NCI-H2107 treated with DMSO at 0.1 percent for 48 hours (cell line): Measurements from ENCODE around the gene FIGLA.

Source experiments
- DNase-seq: peaks from one replicate; lab custom pipeline; 2025; ENCODE audit not compliant: unreplicated experiment; lab: John Stamatoyannopoulos, UW

FIGLA gene, protein sequence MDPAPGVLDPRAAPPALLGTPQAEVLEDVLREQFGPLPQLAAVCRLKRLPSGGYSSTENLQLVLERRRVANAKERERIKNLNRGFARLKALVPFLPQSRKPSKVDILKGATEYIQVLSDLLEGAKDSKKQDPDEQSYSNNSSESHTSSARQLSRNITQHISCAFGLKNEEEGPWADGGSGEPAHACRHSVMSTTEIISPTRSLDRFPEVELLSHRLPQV

DNA sequence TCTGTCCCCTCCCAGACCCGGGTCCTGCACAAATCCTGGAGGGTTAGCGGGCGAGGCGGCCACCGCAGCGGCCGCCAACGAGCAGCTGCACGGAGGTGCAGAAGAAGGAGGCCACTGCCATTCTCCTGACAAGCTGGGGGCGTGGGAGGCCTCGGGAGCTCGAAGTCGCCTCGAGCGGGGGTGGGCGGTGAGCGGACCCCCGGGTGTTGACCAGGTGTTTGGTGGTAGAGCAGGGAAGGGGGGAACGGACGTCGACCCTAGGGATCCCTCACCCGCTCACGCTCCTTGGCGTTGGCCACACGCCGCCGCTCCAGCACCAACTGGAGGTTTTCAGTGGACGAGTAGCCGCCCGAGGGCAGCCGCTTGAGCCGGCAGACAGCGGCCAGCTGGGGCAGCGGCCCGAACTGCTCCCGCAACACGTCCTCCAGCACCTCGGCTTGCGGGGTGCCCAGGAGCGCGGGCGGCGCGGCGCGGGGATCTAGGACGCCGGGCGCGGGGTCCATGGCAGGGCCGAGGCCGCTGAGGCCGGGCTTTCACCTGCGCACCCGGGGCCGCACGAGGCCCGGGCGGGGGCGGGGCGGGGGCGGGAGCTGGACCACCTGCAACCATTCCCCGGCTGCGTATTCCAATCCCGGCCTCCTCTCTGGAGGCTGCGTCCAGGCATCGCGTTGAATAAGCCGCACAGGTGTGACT, at the start of gene FIGLA:
TSS of gene FIGLA (minus strand) at position 508 of the 693 bp plus-strand sequence. CDS start at position 503, 5 bp downstream.
- no peak for DNase-seq

DNA sequence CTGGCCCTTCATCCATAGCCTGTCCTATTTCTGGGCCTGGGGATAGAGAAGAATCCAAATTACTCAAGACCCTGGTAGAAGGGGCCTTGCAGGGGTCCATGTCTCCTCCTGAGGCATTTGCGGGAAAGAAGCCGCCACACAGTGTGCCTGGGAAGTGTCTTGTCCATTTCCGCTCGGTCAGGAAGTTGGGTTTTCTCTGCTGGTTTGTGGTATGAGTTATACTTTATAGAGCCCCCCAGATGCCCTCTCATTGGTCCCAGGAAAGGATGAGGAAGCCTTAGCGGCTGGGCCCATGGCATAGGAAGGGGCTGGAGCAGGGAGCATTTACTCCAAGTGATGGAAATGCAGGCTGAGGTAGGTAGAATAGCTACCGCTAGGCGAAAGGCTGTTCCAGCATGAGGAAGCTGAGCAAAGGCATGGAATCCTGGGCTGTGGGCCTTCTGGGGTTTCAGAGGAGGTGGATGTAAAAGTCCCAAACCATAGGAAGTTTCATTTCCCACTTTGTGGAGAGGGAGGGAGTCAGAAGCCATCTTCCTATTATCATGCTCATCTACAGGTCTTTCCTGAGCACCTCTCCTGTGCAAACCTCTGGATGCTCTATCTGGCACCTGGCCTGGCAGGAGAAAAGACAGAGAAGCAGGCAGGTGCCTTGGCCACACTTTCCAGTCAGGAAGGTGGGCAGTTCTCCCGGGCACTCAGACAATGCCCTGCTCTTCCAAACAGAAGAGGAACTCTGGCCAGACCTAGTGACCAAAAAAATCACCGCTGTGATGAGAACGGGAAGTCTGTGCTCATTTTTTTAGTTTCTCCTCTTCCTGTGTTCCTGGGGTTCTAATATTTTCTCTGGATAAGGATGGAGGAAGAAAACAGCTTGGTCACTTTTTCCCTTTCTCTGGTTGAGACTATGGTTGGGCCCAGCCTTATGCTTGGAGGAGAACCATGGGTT, 47.8 kb upstream of the FIGLA start:
- DNase-seq: no peak

DNA sequence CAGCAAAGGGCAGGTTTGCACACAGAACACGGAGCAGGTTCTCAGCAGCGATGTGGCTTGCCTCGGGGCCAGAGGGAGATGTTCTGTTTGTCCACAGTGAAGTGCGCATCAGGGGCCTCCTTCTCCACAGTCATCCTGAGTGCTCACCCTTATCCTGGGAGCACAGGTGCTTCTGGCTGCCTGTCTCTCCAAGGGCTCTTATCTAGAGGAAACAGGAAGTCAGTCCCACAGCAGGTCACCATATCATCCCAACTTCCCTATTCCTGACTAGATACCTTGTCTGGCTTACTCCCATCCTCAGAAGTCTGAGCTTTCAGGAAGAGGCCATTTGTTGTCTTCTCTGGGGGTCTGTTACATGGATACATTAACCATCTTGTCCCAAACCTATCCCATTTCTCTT, 45.2 kb upstream of the FIGLA start, which contains the start of gene CD207:
TSS of gene CD207 (minus strand) at position 174 of the 400 bp plus-strand sequence. CDS start at position 134, 40 bp downstream.
- no peak for DNase-seq

DNA sequence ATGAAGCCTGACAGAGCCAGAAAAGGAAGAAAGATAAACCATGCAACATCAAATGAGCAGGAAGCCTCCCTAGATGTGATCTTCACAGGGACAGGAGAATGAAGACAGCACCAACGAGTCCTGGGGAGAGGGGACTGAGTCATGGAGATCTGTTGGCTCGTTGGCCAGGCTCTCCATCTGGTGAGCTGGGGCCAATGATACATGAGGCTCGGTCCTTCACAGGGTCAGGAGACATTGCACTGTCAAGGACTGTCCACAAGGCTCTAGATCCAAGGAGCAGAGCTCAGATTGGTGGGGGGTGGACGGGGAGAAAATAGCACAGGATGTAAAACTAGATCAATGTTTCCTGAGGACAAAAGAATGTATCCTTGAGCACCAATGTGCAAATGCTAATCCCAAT, 44.4 kb upstream of the FIGLA start:
- no peak for DNase-seq

DNA sequence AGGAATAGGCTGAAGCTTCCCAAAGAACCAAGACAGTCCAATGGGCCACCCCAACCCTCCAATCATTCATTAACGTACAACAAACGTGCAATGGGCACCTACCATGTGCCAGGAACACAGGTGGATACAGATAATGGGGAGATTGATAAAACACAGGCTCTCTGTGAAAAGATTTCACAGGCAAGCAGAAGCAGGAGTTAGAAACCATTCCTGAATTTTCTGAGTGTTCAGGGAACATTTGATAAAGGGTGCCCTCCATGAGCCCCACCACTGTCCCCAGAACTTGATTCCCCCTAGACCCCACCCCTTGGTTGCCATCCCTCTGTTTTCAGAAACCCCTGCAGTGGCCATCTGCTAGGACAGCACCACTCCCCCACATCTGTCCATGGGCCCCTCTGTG, 43.7 kb upstream of the FIGLA start:
- DNase-seq: no peak

DNA sequence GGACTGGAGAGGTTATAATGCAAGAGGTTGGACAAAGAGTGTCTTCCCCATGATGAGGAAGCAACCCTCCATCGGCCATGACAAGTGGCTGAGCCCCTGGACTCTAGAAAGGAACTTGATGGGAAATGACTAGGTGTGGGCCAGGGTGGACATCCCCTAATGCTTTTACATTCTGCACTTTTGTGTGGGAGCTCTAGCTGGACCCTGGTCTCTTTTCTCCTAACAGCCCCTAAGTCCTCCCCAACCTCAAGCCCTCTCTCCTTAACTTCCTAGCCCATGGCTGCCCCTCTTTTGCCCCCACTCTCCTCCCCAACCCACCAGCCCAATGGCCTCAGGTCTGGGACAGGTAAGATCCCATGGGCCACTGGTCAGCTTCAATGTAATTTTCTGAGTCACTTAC, 42.8 kb upstream of the FIGLA start:
- DNase-seq: no peak

DNA sequence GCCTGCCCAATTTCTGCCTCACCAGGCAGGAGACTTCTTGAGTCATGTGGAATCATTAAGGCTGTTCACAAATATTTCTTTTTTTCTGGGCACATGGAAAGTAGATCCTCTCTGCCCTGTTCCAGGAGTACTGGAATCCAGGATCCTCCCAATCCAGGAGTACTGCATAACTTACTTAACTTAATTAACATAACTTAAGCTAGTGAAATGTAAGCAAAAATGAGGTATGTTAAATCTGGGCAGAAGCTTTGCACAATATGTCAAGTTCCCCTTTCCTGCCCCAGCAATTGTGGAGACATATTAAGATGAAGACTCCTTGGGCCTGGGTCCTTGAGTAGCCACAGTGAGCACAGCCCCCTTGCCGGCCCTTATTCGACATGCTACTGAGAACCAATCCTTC, 41.9 kb upstream of the FIGLA start:
- DNase-seq: no peak

DNA sequence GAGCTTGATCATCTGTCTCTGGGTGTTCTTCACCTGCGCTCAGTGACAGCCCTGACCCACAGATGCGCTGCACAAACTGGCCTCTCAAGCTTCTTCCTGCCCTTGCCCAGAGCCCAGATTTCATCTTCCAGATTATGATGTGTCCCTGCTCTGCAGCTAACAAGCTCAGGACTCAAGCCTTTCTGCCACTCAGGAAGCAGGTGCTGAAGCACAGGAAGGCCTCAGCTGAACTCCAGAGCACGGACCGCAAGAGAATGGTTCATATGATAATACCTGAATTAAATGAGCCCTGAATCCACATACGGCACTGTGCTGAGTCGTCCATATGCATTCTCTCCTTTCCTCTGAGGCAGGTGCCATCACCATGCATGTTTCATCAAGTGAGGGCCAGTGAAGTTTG, 41.4 kb upstream of the FIGLA start:
- DNase-seq: no peak

DNA sequence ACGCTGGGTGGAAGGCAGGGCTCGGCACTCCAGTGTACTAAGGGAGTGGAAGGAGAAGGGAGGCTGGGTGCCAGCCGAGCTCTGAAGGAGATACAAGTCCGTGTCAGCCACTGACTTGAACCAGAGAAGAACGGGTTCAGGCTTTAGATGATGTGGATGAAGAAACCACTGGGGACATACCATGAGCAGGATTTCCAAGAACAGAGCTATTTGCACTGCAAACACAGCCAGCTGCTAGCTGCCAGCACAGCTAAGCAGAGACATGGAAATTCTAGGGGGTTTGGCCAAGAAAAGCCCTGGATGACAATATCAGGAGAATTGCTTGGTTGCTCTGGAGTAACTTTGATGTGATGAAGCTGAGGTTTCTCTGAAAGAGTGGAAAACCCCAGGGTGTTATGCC, 39.9 kb upstream of the FIGLA start:
- no peak for DNase-seq

DNA sequence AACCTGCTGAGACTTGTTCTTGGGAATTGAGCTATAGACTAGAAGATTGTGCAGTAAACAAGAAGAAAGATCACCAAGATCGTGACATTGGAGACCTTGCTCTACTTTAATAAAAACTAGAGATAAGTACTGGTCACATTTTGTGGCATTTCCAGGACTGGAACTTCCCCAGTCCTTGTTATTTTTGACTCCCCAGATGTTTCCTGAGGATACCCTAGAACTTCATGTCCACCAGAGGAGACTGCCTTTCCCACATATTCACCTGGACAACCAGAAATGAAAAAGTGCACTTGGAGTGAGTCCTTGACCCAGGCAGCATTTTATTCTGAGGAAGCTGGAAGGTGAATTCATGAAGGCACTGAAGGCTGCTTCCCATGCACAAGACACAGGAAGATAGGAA, 39.5 kb upstream of the FIGLA start:
- DNase-seq: no peak

DNA sequence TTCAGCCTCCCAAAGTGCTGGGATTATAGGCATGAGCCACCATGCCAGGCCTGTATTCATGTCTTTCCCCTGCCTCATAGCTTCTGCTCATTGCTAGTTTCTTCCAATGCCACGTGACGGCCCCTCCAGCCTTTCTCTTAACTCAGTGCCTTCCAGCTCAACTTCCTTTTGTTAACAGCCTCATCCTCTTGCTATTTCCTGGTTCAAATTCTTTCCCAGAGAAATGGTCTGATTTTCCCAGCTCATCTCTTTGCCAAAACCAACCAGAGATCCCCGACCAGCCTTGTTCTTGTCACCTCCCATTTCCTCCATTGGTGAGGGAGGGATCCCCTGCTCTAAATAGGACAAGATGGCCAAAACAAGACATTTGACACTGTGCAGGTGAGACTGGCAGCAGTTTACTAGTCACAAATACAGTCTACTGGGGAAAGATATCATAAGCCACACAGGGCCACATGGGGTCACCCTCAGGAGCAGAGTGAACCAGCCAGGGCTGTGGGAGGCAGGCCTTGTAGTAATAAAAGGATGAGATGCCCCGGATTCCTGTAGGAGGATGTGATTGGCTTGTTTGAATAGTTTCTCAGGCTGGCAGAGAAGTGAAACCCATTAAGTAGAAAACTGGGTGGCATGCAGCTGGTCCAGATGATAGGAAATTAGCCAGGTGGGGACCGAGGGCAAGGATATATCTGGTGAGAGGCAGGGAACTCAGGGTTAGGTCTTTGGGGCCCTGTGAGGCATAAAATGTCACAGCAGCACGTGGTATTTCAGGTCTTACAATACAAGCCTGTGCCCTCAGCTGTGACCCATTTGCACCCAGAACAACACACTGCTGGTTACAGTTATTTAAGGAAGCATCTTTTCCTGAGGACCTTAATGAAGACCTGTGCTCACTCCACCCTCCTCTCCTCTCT, 38.7 kb upstream of the FIGLA start:
- DNase-seq: no peak

DNA sequence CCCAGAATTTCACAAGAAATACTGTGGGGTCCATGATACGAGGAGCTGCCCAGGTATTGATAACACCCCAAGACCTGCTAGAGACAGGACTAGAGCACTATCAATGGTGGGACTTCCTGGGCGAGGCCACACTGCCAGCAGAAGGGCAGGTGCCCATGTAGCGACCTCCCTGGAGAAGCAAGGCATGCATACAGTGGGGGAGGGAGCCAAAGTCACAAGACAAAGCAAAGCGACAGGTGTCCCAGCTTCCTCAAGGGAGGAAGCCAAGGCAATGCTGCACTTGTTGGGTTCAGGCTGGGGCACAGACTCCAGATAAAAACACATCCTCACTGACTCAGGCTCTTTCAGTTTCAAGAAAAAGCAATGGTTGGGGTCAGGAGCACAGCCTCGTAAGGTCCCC, 37.7 kb upstream of the FIGLA start:
- no peak for DNase-seq

DNA sequence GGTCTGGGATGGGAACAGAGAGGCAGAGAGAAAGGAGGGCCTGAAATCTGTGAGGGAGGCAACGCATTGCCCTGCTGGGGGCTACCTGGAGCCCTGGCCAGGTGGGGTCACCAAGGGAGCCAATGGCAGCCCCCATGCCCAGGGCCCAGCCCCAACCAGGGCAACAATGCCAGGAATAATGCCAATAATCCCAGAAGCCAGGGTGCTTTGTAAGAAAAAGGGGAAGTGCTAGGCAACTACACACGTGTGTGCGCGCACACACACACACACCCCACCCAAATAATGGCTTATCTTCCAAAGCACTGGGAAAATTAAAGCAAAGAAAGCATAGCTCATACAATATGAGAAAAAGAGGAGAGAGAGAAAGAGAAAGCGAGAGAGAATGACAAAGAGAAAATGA, 36.9 kb upstream of the FIGLA start:
- DNase-seq: no peak

DNA sequence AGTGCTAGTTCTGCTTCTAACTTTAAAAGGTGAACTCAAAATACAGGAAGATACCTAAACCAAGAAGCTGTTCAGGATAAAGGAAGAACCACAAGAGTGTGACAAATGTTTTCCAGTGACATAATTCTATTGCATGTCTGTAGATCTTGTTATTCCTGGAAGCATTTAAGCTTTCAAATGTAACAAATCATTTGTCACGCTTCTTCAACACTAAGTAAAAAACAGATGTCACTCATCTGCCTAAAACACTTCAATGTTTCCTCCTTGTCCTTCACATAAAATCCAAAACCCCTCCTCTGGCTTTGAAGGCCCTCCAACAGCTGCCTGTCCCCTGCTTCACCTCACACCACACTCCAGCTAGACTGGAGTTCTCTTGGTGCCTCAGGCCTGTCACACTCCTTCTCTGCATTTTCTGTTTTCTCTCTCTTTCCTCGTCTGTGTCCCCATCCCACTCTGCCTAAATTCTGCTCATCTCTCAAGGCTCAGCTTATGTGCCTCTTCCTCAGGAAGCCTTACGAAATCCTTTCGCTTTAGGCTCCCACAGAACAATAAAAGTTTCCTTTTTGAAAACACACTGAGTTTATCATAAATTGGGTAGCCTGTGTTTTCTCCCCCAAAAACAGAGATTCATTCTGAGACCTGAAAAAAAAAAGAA, 36.4 kb upstream of the FIGLA start:
- DNase-seq: no peak

DNA sequence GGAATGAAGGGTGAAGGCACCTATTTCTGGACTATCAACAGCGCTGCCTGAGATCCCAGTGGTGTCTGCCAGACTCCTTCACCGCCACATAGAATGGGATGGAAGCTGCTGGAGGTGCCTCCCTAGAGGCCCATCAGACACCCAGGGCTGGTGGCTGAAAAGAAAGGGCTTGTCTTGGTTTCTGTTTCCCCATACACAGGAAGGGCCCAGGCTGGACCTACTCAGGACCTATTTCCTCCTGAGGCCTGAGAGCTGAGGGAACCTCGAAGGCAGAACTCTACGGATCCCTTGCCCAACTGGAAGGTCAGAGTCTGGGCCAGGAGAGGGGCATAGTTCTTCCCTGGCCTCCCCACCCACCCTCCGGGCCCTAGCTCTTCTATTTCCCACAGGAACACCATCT, 32.8 kb upstream of the FIGLA start:
- DNase-seq: no peak

DNA sequence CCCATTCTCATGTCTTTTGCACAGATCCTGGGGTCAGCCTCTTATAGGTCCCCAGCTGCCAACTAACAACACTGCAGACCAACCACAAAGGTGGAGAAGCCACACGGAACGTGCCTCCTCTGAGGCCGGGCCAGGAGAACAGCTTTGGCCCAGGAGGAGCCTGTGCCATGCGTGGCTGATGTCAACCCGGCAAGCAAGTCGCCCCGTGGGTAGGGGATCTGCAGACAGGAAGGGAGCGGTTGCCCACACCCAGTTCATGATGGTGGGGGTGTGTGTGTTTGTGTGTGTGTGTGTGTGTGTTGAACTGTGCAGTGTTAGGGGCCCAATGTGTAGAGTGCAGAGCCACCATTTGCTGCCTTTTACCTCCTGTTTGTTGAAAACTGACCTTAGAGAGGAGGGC, 32.4 kb upstream of the FIGLA start:
- no peak for DNase-seq

DNA sequence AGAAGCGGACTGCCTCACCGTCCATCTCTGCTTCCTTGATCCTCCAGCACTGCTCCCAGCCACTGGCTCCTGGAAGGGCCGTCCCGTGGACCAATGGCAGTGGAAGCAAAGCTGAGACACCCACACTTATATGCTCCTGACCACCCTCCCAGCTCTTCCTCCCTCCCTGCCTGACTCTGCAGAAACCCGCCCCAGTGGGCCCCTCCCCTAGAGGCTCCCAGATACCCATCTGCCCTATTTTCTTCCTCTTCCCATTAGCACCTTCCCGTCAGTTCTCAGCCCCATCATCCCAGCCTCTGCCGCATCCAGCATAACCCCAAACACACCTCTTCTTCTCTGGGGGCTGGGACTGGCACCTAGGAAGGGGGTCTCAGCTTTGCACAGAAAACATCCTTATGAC, 30.1 kb upstream of the FIGLA start, which contains the start of gene CLEC4F:
TSS of gene CLEC4F (minus strand) at position 101 of the 400 bp plus-strand sequence. CDS start at position 25, 76 bp downstream.
- no peak for DNase-seq

DNA sequence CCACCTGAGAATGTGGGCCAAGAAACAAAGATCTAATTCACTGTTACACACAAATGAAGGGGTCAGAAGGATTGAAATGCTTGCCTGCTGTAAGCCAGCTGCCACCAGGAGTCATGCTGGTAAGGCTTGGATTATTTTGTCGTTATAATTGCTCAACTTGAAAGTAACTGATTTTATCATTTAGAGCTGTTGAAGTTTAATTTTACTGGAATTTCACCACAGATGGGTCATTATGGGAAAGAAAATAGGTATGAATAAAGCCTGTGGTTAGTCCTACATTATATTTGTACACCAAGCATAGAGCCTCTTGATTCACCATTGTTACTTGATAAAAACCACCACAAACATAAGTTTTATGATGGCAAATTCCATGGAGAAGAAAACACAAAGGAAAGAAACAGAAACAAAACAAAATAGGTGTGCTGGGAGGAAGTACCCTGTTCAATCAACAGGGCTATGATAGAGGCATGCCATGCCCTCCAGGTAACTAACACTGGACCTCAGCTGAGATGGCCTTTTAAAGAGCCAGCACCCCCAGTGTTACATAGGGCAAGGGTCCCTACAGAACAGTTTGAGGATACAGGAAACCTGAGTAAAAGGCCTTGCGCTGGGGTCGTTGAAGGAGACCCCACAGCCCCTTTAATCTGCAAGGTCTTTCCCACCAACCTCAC, 27.0 kb upstream of the FIGLA start:
- DNase-seq: peak; percentile 4

DNA sequence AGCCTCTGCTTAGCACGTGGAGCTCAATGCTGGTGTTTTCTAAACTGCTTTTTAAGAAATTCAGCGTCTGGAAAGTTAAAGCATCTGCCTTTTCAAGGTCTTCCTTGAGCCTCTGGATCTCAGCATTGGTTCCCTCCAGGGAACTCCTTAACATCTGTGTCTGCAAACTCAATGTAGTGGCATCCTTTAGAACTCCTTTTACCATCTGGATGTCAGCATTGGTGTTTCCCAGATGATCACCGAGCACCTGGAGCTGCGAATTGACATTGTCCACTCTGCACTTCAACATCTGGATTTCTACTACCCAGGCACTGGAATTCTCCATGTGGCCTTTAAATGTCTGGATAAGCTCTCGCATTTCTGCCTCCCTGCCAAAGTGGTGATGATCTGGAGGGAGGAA, 26.3 kb upstream of the FIGLA start:
- no peak for DNase-seq
